RWPE1 (cell line): ENCODE measurements around the gene ACP6.

Experiments used
- CTCF ChIA-PET: fragments of 350-600 bp; sonication (Branson Sonifier 250); formaldehyde crosslinking; extraction: SDS; loops from one replicate; lab custom pipeline; 2021; lab: Yijun Ruan, JAX
- POLR2A ChIA-PET: fragments of 400-600 bp; formaldehyde crosslinking; extraction: SDS; loops from one replicate; lab custom pipeline; 2020; ENCODE audit warnings: antibody characterized with exemption; ENCODE audit not compliant: low non-redundant PET; lab: Yijun Ruan, JAX
- DNase-seq: peaks from one replicate; pipeline ENCODE4 v3.0.0; 2012; ENCODE audit warnings: low spot score
- H3K27ac ChIP-seq: fragments of 450-650 bp; 2 replicates; pipeline ENCODE4 v1.5.1; 2017
- TF ChIP-seq, protein P1 (sequence below): fragments of 450-650 bp; conservative IDR thresholded peaks from 2 replicates; pipeline ENCODE4 v1.5.1; 2017; ENCODE audit warnings: low read depth, mild to moderate bottlenecking

ACP6 gene

DNA sequence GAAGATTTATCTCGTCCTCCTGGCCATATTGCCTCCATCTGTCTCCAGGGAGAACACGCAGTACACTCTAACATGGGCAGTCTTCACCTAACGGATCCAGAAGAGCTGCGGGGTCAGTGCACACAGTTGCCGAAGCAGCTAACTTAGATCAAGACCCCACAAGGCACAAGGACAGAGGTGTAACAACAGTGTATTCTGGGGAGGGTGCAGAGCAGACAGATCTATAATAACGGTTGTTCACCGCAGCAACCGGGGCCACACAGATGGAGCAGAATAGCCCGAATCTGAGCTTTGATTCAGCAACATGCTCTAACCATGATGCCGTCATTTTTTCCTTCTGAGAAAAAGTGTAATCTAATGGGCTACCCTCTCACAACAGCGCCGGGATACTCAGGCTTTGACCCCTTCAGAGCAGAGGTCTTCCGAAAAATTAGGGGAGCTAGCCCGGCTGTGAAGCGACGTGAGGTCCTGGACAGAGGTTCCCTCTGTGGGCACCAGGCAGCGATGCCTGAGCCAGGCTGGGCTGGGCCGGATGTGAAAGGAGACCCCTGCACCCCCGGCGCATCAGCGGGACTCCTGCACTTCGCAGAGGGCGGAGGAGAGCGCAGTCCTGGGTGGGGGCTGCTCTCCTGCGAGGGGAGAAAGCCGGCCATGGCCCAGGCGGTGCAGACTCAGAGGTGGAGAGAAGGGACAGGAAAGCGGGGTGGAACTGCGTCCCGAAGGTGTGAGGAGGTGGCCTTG lies 71.5 kb downstream of the ACP6 start:
- POLR2A ChIA-PET: interaction anchor here (0.6 kb wide), 1 partner anchor 36 kb away, joined by 10 read pairs; no protein-coding TSS in a partner anchor
- no peak for DNase-seq

DNA sequence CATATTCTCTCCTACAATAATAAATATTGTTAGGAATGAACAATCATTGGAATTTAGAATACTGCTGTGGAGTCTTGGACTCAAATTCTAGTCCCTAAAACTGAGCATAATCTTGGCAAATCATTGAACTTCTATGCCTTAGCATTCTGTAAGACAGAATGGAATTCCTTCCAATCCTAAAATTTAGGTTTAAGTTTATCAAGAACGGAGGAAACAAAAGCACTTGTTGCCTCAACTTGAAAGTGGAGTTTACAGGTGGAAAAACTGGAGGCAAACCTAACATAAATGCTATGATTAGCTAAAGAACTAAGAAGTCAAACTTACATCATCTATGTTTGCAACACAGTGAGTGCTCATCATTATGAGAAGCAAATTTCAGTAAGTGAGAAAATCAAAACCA lies 73.3 kb downstream of the ACP6 start:
- no peak for DNase-seq
- TF ChIP-seq, protein P1, sequence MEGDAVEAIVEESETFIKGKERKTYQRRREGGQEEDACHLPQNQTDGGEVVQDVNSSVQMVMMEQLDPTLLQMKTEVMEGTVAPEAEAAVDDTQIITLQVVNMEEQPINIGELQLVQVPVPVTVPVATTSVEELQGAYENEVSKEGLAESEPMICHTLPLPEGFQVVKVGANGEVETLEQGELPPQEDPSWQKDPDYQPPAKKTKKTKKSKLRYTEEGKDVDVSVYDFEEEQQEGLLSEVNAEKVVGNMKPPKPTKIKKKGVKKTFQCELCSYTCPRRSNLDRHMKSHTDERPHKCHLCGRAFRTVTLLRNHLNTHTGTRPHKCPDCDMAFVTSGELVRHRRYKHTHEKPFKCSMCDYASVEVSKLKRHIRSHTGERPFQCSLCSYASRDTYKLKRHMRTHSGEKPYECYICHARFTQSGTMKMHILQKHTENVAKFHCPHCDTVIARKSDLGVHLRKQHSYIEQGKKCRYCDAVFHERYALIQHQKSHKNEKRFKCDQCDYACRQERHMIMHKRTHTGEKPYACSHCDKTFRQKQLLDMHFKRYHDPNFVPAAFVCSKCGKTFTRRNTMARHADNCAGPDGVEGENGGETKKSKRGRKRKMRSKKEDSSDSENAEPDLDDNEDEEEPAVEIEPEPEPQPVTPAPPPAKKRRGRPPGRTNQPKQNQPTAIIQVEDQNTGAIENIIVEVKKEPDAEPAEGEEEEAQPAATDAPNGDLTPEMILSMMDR: no peak
- ChIA-PET POLR2A (no interaction called here), CTCF (no interaction called here)
- H3K27ac ChIP-seq: no peak overlapping the region

More for the DNA sequence above, 71.5 kb downstream of the ACP6 start:
- H3K27ac ChIP-seq: peak overlapping the region; percentile 77
- CTCF ChIA-PET: interaction anchor here (0.9 to 1.2 kb wide), 2 partner anchors 50 to 294 kb away, joined by 3 to 4 read pairs; no protein-coding TSS in a partner anchor
- TF ChIP-seq, protein P1: no peak
